Fibroblast of the aortic adventitia (primary cell): ENCODE measurements around the gene HMGN2. TPM values are rescaled to one million over a fixed set of nuclear protein-coding genes. Genes with fewer than 3 reads are reported as not detected.

ENCODE experiments used
- DNase-seq: peaks from one replicate; pipeline ENCODE4 v3.0.0-alpha.2; 2010; ENCODE audit warnings: low read depth
- H3K4me3 ChIP-seq: 2 replicates; pipeline ENCODE4 v1.5.1; 2011; ENCODE audit warnings: low read depth, mild to moderate bottlenecking, control low read depth, low read length, moderate library complexity
- total RNA-seq: library from RNA; depleted of rRNA; stranded (reverse); fragments of >200 nt; gene quantifications from 2 replicates; pipeline ENCODE4 v1.2.3, GENCODE V29; 2012; ENCODE audit warnings: low replicate concordance
- TF ChIP-seq, protein P1 (sequence below): IDR thresholded peaks from 2 replicates; pipeline ENCODE4 v1.5.1; 2011; ENCODE audit warnings: mild to moderate bottlenecking, low read length, control low read depth, inconsistent platforms; ENCODE audit not compliant: insufficient read depth

HMGN2 gene
- total RNA-seq, 1 donor, result 225 TPM

DNA sequence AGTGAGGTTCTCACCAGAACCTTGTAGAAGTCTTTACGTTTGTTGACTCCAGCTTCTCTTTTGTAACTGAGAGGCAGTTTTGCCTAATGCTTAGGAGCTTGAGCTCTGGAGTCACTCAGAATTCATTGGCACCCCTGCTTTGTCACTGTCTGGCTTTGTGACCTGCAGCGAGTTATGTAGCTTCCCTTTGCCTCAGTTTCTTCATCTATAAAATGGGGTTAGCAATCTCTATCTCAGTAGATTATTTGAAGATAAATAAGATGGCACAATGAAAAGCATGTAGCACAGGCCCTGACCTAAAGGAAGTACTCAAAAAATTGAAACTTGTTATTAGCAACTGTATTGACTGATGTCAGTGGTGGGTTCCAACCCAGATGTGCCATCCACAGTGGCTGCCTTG lies 32.0 kb upstream of the HMGN2 start:
- H3K4me3 ChIP-seq, result no peak overlapping the region
- no peak for DNase-seq
- TF ChIP-seq, protein P1, sequence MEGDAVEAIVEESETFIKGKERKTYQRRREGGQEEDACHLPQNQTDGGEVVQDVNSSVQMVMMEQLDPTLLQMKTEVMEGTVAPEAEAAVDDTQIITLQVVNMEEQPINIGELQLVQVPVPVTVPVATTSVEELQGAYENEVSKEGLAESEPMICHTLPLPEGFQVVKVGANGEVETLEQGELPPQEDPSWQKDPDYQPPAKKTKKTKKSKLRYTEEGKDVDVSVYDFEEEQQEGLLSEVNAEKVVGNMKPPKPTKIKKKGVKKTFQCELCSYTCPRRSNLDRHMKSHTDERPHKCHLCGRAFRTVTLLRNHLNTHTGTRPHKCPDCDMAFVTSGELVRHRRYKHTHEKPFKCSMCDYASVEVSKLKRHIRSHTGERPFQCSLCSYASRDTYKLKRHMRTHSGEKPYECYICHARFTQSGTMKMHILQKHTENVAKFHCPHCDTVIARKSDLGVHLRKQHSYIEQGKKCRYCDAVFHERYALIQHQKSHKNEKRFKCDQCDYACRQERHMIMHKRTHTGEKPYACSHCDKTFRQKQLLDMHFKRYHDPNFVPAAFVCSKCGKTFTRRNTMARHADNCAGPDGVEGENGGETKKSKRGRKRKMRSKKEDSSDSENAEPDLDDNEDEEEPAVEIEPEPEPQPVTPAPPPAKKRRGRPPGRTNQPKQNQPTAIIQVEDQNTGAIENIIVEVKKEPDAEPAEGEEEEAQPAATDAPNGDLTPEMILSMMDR, result no peak

DNA sequence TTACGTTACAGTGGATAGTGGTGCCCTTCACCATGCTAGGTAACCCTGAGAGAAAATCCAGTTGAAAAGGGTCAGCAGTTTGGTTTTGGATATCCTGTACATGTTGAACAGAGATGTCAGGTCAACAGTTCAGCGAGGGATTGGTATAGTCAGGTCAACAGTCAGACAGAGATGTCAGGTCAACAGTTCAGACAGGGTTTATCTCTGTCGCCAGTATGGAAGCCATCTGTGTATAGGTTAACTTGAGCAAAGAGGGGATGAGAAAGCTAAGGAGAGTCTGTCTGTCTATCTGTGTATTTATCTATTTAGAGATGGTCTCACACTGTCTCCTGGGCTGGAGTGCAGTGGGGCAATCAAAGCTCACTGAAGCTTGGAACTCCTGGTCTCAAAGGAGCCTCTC lies 22.4 kb upstream of the HMGN2 start:
- TF ChIP-seq, protein P1, result no peak
- DNase-seq, result no peak

DNA sequence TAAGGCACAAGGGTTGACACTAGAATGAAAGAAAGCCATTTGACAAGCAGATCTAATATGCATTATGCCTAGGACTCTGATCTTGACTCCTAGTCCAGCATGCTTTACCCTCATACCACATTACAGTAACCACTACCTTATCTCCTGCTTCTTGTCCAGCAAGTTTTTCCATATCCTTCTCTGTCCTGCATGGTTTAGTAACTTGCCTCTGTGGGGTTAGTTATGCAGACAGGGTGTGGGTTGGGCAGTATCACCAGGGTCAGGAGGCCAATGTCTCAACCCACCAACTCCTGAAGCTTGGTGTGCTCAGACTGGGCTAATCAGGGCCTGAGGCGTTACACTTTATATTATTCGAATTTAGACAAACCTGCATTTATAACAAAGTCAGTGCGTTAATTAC lies 21.3 kb upstream of the HMGN2 start:
- H3K4me3 ChIP-seq, result no peak overlapping the region
- TF ChIP-seq, protein P1, result no peak
- no peak for DNase-seq

More for the DNA sequence above, 22.4 kb upstream of the HMGN2 start:
- no peak overlapping the region for H3K4me3 ChIP-seq

DNA sequence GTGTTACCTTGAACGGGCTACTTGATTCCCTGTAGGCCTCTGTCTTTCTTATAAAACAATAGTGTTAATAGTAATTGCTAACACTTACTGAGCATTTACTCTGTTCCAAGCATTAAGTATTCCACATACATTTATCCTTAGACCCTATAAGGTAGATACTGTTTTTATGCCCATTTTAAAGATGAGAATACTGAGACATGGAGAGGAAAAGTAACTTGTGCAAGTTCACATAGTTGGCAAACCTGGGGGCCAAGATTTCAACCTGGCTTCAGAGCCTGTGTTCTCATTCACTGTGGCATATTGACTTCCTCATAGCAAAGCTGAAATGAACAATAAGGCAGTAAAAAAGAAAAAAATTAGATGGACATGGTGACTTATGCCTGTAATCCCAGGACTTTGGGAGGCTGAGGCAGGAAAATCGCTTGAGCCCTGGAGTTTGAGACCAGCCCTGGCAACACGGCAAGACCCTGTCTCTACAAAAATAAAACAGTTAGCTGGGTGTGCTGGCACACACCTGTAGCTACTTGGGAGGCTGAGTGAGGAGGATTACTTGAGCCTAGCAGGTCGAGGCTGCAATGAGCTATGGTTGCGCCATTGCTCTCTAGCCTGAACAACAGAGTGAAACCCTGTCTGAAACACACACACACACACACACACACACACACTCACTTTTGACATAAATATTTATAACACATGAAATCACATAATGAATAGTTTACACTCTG lies 19.6 kb upstream of the HMGN2 start:
- no peak for DNase-seq
- TF ChIP-seq, protein P1, result no peak
- H3K4me3 ChIP-seq, result no peak overlapping the region

DNA sequence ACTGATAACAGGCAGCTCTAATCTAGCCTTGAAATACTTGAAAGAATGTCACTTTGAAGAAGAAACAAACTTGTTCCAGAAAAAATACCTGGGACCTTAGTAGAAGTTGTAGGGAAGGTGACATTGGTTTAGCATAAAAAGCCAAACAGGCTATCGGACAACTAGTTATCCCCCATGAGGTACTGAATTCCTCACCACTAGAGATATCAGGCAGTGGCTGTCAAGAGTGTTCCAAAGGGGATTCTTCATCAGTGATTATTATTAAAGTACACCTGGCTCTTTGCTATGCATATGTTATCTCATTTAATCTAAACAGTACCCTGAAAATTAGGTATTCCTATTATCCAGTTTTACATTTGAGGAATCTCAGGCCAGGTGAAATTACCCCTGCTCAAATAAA lies 13.1 kb upstream of the HMGN2 start:
- H3K4me3 ChIP-seq, result no peak overlapping the region
- TF ChIP-seq, protein P1, result no peak
- DNase-seq, result no peak

DNA sequence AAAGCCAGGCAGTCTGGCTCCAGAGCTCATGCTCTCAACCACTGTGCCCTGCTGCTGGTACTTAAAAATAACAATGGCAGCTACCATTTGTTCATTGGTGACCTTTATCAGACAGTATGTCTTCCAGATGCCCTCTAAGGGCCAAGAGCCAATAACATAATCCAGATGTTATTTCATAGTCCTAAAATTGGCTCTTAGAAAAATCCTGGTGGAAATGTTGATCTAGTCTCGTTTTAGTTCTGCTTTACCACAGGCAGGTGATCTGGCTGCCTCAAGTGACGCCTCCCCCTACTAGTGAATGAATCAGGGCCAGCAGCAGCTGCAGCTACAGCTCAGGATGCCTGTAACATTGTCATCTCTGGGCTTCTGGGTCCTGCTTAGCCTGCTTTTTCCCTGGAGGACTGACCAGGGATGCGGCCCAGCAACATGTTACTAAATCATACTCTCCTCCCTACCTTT lies 12.6 kb upstream of the HMGN2 start:
- TF ChIP-seq, protein P1, result no peak
- no peak overlapping the region for H3K4me3 ChIP-seq
- DNase-seq, result no peak

DNA sequence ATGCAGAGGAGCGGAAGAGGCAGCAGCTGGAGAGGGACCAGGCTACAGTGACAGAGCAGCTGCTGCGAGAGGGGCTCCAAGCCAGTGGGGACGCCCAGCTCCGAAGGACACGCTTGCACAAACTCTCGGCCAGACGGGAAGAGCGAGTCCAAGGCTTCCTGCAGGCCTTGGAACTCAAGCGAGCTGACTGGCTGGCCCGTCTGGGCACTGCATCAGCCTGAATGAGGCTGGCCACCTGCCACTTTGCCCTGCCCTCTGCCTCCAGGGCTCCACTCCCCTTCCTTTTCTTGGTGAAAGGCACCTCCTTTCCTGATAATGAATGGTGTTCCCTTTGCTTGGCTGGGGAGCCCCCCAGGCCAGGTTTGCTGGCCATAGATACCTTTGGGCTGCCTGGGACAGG lies 3.3 kb upstream of the HMGN2 start:
- no peak overlapping the region for H3K4me3 ChIP-seq
- TF ChIP-seq, protein P1, result no peak
- DNase-seq, result no peak
